Tibial nerve (tissue), 3 donors: ENCODE data around the gene SHQ1.

Source experiments
- POLR2A ChIP-seq, 2 donors: fragments of 450-650 bp; IDR thresholded peaks; one replicate each; pipeline ENCODE4 v1.6.1; 2017; ENCODE audit warnings: antibody characterized with exemption in 2 of 2, mild to moderate bottlenecking in 2 of 2, moderate library complexity in 2 of 2
- TF ChIP-seq, protein P1 (sequence below), 5 experiments: fragments of 200-600 bp in 3 of 5; fragments of 450-650 bp in 2 of 5; sonication (generic) in 3 of 5; IDR thresholded peaks; one replicate each; pipeline ENCODE4 v1.5.1; 2016 to 2019; ENCODE audit warnings: antibody characterized with exemption in 5 of 5, mild to moderate bottlenecking in 3 of 5, moderate library complexity in 2 of 5

DNA sequence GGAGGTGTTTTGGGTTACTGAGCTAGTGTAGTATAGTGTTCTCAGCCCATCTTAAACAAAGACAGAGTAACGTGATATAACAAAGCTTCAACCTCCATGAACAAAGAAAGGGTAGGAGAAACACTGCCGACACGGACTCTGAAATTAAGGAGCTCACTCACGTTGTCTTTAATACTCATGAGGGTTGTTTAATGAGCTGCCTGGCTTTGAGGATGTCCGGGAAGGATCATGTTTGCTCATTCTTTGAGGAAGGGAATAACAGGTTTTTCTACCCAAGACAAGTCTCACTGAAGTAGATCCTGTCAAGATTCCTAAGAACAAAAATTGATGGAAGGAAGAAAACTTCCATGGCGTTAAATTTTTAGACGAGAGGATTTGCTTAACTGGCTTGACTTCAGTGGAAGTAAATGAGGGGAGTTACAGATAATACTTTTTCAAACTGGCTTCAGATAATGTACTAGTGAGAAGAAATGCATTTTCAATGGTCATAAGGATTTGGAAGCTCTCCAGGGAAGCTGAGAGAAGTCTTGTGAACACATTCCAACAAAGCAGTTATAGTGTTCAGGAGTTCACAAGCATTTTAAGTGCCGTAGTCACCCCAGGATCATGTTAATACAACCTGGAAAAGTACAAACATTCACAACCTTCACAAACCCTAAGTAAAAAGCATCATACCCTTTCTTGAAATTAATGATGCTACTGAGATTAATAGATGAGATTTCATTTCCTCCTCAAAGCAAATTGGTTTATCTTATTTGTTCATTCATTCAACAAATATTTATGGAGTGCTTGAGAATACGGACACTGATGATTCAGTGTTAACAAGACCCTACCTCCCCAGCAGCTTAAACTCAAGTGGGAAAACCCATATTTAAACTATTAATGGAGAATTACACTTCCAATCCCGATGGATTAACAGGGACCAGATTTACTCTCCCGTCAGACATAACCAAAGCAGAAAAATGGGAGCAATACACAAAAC lies 101.5 kb downstream of the SHQ1 start:
- TF ChIP-seq, protein P1, sequence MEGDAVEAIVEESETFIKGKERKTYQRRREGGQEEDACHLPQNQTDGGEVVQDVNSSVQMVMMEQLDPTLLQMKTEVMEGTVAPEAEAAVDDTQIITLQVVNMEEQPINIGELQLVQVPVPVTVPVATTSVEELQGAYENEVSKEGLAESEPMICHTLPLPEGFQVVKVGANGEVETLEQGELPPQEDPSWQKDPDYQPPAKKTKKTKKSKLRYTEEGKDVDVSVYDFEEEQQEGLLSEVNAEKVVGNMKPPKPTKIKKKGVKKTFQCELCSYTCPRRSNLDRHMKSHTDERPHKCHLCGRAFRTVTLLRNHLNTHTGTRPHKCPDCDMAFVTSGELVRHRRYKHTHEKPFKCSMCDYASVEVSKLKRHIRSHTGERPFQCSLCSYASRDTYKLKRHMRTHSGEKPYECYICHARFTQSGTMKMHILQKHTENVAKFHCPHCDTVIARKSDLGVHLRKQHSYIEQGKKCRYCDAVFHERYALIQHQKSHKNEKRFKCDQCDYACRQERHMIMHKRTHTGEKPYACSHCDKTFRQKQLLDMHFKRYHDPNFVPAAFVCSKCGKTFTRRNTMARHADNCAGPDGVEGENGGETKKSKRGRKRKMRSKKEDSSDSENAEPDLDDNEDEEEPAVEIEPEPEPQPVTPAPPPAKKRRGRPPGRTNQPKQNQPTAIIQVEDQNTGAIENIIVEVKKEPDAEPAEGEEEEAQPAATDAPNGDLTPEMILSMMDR (IDR thresholded peaks at IDR 0.05): no peak
- TF ChIP-seq POLR2A (IDR thresholded peaks at IDR 0.05): no peak
